HEK293 (cell line): Measurements from ENCODE around the gene KCNJ14.

Experiments
- CTCF ChIA-PET: fragments of 350-600 bp; formaldehyde crosslinking; extraction: SDS; loops from one replicate; lab custom pipeline; 2021; ENCODE audit warnings: antibody characterized with exemption; lab: Yijun Ruan, JAX
- POLR2A ChIA-PET: fragments of 300-600 bp; formaldehyde crosslinking; extraction: SDS; loops from one replicate; lab custom pipeline; 2020; ENCODE audit warnings: antibody characterized with exemption, inconsistent platforms; lab: Yijun Ruan, JAX
- H3K27ac ChIP-seq: fragments of 200-500 bp; sonication (Bioruptor generic); 2 replicates; pipeline ENCODE4 v1.5.1; 2014; ENCODE audit warnings: low read depth, low read length, control low read depth, inconsistent platforms; ENCODE audit errors: extremely low read depth
- H3K36me3 ChIP-seq, 2 experiments: fragments of 200-500 bp in 1 of 2; sonication (Bioruptor generic) in 1 of 2; 1 replicate in 1 of 2; 2 replicates in 1 of 2; pipeline ENCODE4 v1.5.1; 2014 to 2017; ENCODE audit warnings: inconsistent platforms in 2 of 2, low read length in 2 of 2; ENCODE audit not compliant: control insufficient read depth in 2 of 2, insufficient read depth in 1 of 2
- H3K4me1 ChIP-seq: fragments of 200-500 bp; sonication (Bioruptor generic); 2 replicates; pipeline ENCODE4 v1.5.1; 2014; ENCODE audit warnings: mild to moderate bottlenecking, low read length, inconsistent platforms; ENCODE audit not compliant: control insufficient read depth, insufficient read depth
- H3K4me3 ChIP-seq: 2 replicates; pipeline ENCODE4 v1.5.1; 2011; ENCODE audit warnings: low read depth, mild to moderate bottlenecking, control low read depth, low read length, moderate library complexity
- H3K9me3 ChIP-seq: fragments of 200-500 bp; sonication (Bioruptor generic); 2 replicates; pipeline ENCODE4 v1.5.1; 2014; ENCODE audit warnings: low read depth, low read length, inconsistent platforms; ENCODE audit not compliant: control insufficient read depth, insufficient read depth
- BCL11B ChIP-seq: fragments of 450-650 bp; formaldehyde crosslinking; IDR thresholded peaks from 2 replicates; pipeline ENCODE4 v1.5.1; 2016; ENCODE audit warnings: low read depth, missing biosample characterization, missing genetic modification characterization
- FEZF1 ChIP-seq: fragments of 450-650 bp; formaldehyde crosslinking; IDR thresholded peaks from 2 replicates; pipeline ENCODE4 v1.5.1; 2016; ENCODE audit warnings: missing biosample characterization, missing genetic modification characterization
- GLIS1 ChIP-seq: fragments of 450-650 bp; formaldehyde crosslinking; IDR thresholded peaks from 2 replicates; pipeline ENCODE4 v1.5.1; 2016; ENCODE audit warnings: missing biosample characterization, missing genetic modification characterization
- KLF1 ChIP-seq: fragments of 450-650 bp; formaldehyde crosslinking; IDR thresholded peaks from 2 replicates; pipeline ENCODE4 v1.5.1; 2016; ENCODE audit warnings: missing biosample characterization, missing genetic modification characterization
- KLF8 ChIP-seq: fragments of 450-650 bp; formaldehyde crosslinking; IDR thresholded peaks from 2 replicates; pipeline ENCODE4 v1.5.1; 2016; ENCODE audit warnings: missing biosample characterization, missing genetic modification characterization
- SP2 ChIP-seq: fragments of 450-650 bp; formaldehyde crosslinking; IDR thresholded peaks from 2 replicates; pipeline ENCODE4 v1.5.1; 2016; ENCODE audit warnings: missing biosample characterization, missing genetic modification characterization
- SP3 ChIP-seq: fragments of 450-650 bp; formaldehyde crosslinking; IDR thresholded peaks from 2 replicates; pipeline ENCODE4 v1.5.1; 2016; ENCODE audit warnings: missing biosample characterization, missing genetic modification characterization
- ZBTB11 ChIP-seq: fragments of 450-650 bp; formaldehyde crosslinking; conservative IDR thresholded peaks from 2 replicates; pipeline ENCODE4 v1.5.1; 2016; ENCODE audit warnings: low read depth, missing biosample characterization, missing genetic modification characterization
- ZFHX2 ChIP-seq: fragments of 450-650 bp; formaldehyde crosslinking; conservative IDR thresholded peaks from 2 replicates; pipeline ENCODE4 v1.5.1; 2016; ENCODE audit warnings: missing biosample characterization, missing genetic modification characterization
- ZFP3 ChIP-seq: fragments of 450-650 bp; formaldehyde crosslinking; IDR thresholded peaks from 2 replicates; pipeline ENCODE4 v1.5.1; 2016; ENCODE audit warnings: low read depth, missing biosample characterization, missing genetic modification characterization
- ZNF19 ChIP-seq: fragments of 450-650 bp; formaldehyde crosslinking; IDR thresholded peaks from 2 replicates; pipeline ENCODE4; 2016; ENCODE audit warnings: missing biosample characterization, missing genetic modification characterization, low read depth
- ZNF248 ChIP-seq: fragments of 450-650 bp; formaldehyde crosslinking; IDR thresholded peaks from 2 replicates; pipeline ENCODE4 v1.5.1; 2017; ENCODE audit warnings: missing biosample characterization, missing genetic modification characterization
- ZNF362 ChIP-seq: fragments of 450-650 bp; formaldehyde crosslinking; IDR thresholded peaks from 2 replicates; pipeline ENCODE4 v1.5.1; 2016; ENCODE audit warnings: missing biosample characterization, missing genetic modification characterization
- ZNF513 ChIP-seq: fragments of 450-650 bp; IDR thresholded peaks from 2 replicates; pipeline ENCODE4 v1.5.1; 2018; ENCODE audit warnings: missing biosample characterization, missing genetic modification characterization
- ZNF548 ChIP-seq: fragments of 450-650 bp; formaldehyde crosslinking; IDR thresholded peaks from 2 replicates; pipeline ENCODE4 v1.5.1; 2016; ENCODE audit warnings: missing biosample characterization, missing genetic modification characterization
- ZNF561 ChIP-seq: fragments of 450-650 bp; IDR thresholded peaks from 2 replicates; pipeline ENCODE4 v1.5.1; 2018; ENCODE audit warnings: missing biosample characterization, missing genetic modification characterization, borderline replicate concordance
- ZNF645 ChIP-seq: fragments of 450-650 bp; formaldehyde crosslinking; IDR thresholded peaks from 2 replicates; pipeline ENCODE4; 2016; ENCODE audit warnings: missing biosample characterization, missing genetic modification characterization
- ZNF677 ChIP-seq: fragments of 450-650 bp; IDR thresholded peaks from 2 replicates; pipeline ENCODE4 v1.5.0; 2018; ENCODE audit warnings: missing biosample characterization, mild to moderate bottlenecking, missing genetic modification characterization, moderate library complexity
- ZNF792 ChIP-seq: fragments of 450-650 bp; formaldehyde crosslinking; IDR thresholded peaks from 2 replicates; pipeline ENCODE4 v1.5.1; 2016; ENCODE audit warnings: missing biosample characterization, missing genetic modification characterization

The KCNJ14 gene

GRCh38 chr19:48490981-48491792 is 35.8 kb downstream of the KCNJ14 start (continued):
- TF ChIP-seq ZNF362 (tag by site-specific recombination) (no peak), ZFP3 (tag by site-specific recombination) (no peak), ZNF792 (tag by site-specific recombination) (no peak), GLIS1 (peak; percentile 91), ZFHX2 (tag by site-specific recombination) (peak; percentile 61; the same call in 1 of the 2 replicates), ZNF561 (no peak), ZBTB11 (tag by site-specific recombination) (no peak), FEZF1 (tag by site-specific recombination) (no peak), SP3 (tag by site-specific recombination) (peak; percentile 66; the same call in 1 of the 2 replicates), ZNF19 (tag by site-specific recombination) (no peak), ZNF548 (tag by site-specific recombination) (no peak), ZNF677 (no peak), KLF8 (tag by site-specific recombination) (peak; percentile 74)

- H3K27ac ChIP-seq, result no peak overlapping the region
- peaks cover 6% of the 10 kb centered on the region for H3K4me1 ChIP-seq
- ChIA-PET POLR2A (interaction anchor here (0.6 kb wide), 1 partner anchor 171 kb away, joined by 3 read pairs; no protein-coding TSS in a partner anchor), CTCF (interaction anchor here (11.2 kb wide), 1 partner anchor 95 kb away, joined by 170 read pairs; no protein-coding TSS in a partner anchor)
- no peaks in the 10 kb centered on the region for H3K9me3 ChIP-seq
- no peaks in the 10 kb centered on the region for H3K36me3 ChIP-seq
- TF ChIP-seq ZNF645 (tag by site-specific recombination) (no peak), ZNF362 (tag by site-specific recombination) (no peak), ZNF513 (tag by site-specific recombination) (no peak), BCL11B (tag by site-specific recombination) (no peak), KLF1 (tag by site-specific recombination) (peak; percentile 18; the same call in 1 of the 2 replicates), SP2 (tag by site-specific recombination) (peak; percentile 45), KLF8 (tag by site-specific recombination) (0 out of 2 replicates have a peak, but pooled peaks have one; percentile 12), ZNF248 (tag by site-specific recombination) (no peak)
- H3K4me3 ChIP-seq, result no peak overlapping the region
Observed at GRCh38 chr19:48491793-48492123, 36.4 kb downstream of the KCNJ14 start.
